ENCODE data around the gene RDH13. TPM values are rescaled to one million over a fixed set of nuclear protein-coding genes. Genes with fewer than 3 reads are reported as not detected.
"Not testable (repeated sequence)": the region's sequence is repeated elsewhere in the genome, so short reads cannot be mapped to it uniquely, and the experiment has no call there.

The RDH13 gene
- total RNA-seq, 1 donor from 2014 or later: 8.2 TPM

DNA sequence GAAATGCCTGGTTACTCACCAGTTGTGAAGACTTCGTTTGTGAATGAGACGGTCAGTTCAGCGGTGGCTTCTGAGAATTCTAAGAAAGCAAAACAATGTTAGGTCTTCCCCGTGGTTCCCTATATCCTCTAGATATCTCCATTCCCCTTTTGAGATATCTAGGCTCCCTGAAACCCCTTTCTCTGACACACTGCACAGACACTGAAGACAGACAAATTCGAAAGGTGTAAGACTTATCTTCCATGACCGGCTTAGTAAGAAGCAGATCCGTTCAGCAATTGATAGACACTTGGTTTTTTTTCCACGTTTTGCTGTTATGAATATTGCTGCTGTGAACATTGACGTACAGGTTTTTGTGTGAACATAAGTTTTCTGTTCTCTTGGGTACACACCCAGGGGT lies 44.3 kb downstream of the RDH13 start:
- no peak for DNase-seq (ENCODE audit: low spot score)

DNA sequence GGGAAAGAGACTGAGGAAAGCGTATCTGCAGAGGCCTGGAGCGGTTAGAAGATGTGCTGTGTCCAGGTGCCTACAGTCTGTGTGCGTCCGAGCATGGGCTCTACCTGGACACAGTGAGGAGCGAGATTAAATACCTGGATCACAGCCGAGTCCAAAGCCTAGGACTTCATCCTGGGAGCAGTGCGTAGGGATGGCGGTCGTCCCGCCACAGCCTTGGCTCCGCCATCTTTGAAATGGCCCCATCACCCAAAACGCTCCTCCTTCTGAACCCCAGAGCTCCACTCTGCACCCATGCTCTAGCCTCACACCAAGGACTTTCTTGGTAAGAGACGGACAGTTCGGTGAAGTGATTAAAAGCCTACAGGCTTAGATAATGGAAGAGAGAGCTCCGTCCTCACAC lies 44.7 kb downstream of the RDH13 start:
- DNase-seq (ENCODE audit: low spot score): no peak

DNA sequence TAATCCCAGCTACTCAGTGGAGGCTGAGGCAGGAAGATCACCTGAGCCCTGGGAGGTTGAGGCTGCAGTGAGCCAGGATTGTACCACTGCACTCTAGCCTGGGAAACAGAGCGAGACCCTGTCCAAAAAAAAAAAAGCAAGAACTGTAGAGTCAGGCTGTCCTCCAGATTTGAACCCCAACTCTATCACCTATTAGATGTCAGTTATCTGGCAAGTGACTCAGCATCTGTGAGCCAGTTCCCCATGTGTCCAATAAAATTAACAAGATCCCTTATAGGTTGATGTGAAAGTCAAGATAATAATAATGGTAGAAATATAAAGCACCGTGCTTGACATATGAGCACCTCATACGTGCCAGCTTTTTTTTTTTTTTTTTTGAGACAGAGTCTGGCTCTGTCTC lies 46.9 kb downstream of the RDH13 start:
- DNase-seq (ENCODE audit: low spot score): no peak

DNA sequence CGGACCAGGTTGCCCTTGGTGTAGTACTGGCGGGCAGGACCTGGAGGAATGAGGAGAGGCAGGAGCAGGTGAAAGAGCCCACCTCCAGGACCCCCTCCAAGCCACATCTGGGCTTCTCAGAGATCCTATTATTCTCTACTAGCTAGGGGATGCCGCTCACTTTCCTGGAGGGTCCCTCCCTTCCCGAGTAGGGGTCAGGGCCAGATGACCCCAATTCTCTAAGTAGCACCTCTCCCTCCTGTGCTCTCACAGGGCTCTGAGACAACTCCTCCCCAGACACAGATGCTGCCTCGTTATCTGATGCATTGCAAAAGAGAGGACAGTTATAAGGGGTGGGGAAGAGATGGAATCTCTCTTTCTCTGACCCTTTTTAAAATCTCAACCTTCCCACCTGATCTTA lies 47.8 kb downstream of the RDH13 start:
- DNase-seq (ENCODE audit: low spot score): no peak

DNA sequence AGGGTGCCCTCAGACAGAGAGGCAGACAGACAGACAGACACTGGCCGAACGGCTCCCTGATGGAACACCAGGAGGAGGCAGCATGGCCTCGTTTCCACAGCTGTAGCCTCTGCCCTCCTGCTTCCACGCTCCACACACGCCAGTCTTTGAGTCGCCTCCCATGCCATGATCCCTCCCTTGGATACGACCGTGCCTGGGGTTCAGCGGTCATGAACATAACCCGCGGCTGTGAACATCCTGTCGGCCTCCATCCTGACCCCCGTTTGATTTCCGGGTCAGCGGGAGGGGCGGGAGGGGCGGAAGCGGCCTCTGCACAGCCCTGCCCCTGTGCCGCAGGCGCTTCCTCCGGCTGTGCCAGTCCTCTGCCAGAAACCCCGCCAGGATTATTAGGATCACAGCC lies 48.2 kb downstream of the RDH13 start:
- DNase-seq (ENCODE audit: low spot score): no peak

DNA sequence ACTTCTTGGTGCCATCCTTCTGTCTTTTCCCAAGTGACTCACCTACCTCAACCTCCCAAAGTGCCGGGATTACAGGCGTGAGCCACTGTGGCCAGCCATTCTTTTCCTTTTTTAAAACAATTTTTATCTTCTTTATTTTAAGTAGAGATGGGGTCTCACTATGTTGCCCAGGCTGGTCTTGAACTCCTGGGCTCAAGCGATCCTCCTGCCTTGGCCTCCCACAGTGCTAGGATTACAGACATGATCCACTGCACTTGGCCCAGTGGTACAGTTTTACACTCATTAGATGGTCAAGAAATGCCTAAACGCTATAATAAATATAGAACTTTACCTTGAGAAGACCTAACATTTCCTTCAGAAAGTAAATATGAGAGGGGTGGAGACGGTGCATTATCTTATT lies 49.4 kb downstream of the RDH13 start:
- no peak for DNase-seq (ENCODE audit: low spot score)

DNA sequence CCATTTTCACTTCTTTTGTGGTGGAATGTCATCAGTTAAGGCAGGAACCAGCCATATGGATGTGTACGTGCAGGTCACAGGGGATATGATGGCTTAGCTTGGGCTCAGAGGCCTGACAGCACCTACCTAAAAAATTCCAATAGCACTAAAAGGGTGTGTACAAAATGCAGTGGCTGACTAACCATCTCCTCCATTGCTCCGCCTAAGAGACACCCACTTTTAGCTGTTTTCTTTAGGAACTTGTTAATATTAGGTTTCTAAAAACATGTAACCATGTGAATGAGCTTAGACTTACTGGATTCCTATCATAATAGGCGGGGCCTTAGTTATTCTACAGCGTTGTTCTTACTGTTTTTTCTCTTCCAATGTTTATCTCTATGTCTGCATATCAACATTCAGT lies 50.6 kb downstream of the RDH13 start:
- no peak for DNase-seq (ENCODE audit: low spot score)

DNA sequence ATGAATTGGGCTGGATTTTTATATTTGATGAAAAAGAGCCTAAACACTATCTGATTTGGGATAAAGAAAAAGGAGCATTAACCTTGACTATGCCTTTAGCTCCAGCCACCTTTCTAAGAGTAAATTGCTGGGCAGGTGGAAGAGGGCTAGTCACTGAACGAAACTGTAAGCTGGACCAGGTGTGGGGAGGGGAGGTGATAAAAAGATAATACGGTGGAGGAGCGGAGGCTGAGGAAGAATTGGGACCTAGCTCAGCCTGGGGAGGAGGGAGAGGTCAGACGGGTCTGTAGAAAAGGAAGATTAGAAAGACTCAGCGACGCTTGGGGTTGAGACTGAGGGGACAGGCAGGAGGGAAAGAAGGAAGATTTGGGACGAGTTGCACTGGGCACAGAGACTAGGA lies 52.4 kb downstream of the RDH13 start:
- DNase-seq (ENCODE audit: low spot score): not testable (repeated sequence)

DNA sequence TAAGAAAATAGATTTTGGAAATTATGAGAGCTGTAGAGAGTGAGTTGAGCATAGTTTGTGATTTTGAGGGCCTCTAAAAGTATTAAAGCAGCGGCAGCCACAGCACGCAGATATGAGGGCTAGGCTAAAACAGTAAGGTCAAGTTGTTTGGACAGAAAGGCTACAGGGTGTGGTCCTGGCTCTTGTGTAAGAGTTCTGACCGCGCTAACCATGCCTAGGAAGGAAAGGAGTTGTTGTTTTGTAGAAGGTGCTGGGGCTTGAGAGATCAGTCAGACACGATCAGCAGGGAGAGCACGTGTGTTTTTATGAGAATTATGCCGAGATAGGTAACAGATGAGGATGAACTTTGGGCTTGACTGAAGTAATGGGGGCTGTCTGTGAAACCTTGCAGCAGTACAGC lies 54.2 kb downstream of the RDH13 start:
- DNase-seq (ENCODE audit: low spot score): not testable (repeated sequence)

DNA sequence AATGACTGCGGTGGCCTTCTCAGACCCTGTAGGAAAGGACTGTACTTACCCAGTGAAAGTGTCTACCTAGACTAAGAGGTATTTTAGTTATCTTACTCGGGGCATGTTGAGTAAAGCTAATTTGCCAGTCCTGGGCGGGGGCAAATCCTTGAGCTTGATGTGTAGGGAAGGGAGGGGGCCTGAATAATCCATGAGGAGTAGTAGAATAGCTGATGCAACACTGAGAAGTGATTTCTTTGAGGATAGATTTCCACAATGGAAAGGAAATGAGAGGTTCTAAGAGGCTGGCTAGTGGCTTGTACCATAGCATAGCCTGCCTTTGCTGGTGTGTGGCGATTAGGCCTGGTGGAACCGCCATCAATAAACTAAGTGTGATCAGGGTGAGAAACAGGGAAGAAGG lies 54.8 kb downstream of the RDH13 start:
- not testable (repeated sequence) for DNase-seq (ENCODE audit: low spot score)

DNA sequence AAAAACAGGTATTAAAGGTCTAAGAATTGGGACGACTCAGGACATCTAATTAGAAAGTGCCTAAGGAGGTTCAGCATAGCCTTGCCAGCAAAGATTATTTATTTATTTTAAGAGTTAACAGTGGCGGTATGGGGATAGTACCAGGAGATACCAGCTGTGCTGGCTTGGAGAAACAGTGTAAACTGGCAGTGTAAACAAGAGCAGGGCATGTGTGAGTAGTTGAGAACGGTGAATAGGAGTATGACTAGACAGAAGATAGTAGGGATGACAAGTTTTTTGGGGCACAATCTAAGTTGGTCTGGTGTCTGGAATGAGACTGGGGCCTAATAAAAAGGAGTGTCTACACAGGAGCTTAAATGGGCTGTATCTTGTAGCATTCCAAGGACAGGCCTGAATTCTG lies 55.4 kb downstream of the RDH13 start:
- not testable (repeated sequence) for DNase-seq (ENCODE audit: low spot score)

DNA sequence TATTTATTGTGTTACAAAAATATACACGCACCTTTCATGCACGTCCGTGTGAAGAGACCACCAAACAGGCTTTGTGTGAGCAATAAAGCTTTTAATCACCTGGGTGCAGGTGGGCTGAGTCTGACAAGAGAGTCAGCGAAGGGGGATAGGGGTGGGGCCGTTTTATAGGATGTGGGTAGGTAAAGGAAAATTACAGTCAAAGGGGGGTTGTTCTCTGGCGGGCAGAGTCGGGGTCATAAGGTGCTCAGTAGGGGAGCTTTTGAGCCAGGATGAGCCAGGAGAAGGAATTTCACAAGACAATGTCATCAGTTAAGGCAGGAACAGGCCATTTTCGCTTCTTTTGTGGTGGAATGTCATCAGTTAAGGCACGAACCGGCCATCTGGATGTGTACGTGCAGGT lies 56.2 kb downstream of the RDH13 start:
- not testable (repeated sequence) for DNase-seq (ENCODE audit: low spot score)

DNA sequence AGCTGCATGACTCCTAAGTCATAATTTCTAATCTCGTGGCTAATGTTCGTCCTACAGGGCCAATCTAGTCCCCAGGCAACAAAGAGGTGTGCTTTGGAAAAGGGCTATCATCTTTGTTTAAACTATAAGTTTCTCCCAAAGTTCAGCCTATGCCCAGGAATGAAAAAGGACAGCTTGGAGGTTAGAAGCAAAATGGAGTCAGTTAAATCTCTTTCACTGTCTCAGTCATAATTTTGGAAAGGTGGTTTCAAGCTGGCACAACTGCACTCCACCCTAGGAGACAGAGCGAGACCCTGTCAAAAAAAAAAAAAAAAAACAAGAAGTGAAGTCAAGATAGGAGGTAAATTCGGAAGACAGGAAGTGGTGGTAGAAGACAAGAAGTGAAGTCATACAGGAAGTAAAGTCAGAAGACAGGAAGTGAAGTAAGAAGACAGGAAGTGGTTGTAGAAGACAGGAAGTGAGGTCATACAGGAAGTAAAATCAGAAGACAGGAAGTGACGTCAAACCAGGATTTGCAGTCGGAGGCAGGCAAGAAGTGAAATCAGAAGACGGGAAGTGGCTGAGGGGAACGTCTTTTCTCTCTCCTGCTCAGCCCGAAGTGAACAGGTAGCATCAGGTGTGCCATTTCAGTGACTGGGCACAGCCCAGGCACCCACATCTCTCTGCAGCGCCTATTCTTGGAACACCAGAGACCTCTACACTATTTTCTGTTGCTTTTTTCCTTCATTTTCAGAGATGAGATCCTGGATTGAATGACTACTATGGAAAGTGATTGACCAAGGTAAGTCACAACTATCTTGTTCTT lies 57.1 kb downstream of the RDH13 start:
- no peak for DNase-seq (ENCODE audit: low spot score)

DNA sequence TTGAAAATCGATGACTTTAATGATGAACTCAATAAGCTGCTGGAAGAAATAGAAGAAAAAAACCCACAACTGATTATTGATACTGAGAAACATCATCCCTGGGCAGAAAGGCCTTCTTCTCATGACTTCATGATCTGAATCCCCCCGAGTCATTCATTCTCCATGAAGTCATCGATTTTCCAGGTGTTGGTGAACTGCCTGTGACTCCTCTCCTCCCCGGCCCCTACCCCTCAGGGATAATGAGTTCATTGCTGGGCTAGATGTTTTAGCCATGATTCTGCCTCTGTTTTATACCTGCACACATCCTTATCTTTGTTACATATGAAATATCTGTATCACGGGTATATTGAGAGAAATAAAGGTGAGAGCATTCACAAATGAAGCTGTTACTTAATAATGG lies 62.2 kb downstream of the RDH13 start:
- DNase-seq (ENCODE audit: low spot score): no peak

DNA sequence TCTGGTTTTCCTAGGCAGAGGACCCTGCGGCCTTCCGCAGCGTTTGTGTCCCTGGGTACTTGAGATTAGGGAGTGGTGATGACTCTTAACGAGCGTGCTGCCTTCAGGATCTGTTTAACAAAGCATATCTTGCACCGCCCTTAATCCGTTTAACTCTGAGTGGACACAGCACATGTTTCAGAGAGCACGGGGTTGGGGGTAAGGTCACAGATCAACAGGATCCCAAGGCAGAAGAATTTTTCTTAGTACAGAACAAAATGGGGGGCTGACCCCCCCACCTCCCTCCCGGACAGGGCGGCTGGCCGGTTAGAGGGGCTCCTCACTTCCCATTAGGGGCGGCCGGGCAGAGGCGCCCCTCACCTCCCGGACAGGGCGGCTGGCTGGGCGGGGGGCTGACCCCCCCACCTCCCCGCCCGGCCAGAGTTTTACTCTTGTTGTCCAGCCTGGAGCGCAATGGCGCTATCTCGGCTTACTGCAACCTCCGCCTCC lies 64.2 kb downstream of the RDH13 start:
- not testable (repeated sequence) for DNase-seq (ENCODE audit: low spot score)

DNA sequence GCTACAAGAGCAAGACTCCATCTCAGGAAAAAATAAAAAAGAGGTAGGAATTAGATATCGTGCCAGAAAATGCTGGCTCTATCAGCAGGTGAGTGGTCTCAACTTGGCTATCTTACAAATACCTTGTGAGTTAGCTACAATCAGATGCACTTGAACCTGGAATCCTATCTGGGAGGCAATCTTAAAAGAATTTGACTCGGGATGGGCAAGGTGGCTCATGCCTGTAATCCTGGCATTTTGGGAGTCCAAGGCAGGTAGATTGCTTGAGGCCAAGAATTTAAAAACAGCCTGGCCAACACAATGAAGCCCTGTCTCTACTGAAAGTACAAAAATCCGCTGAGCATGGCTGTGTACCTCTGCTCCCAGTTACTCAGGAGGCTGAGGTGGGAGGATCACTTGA lies 67.4 kb downstream of the RDH13 start:
- DNase-seq (ENCODE audit: low spot score): no peak

Other genes starting within 250 kb of the RDH13 start
- not detected for gene KIR3DL1, start 246.7 kb downstream of the RDH13 start, total RNA-seq
- not detected for gene KIR2DS4, start 230.5 kb downstream of the RDH13 start, total RNA-seq
- not detected for gene KIR3DL2, start 212.7 kb downstream of the RDH13 start, total RNA-seq
- gene FCAR, start 188.9 kb downstream of the RDH13 start, total RNA-seq: 16.3 TPM
- 0.51 TPM for gene NCR1, start 157.0 kb downstream of the RDH13 start, total RNA-seq
- gene NLRP7, start 115.6 kb downstream of the RDH13 start, total RNA-seq: not detected
- 0.55 TPM for gene NLRP2, start 96.8 kb downstream of the RDH13 start, total RNA-seq
- 0.19 TPM for gene GP6, start 24.9 kb downstream of the RDH13 start, total RNA-seq
- gene EPS8L1, start 12.7 kb upstream of the RDH13 start, total RNA-seq: 0.58 TPM
- gene PPP1R12C, start 54.5 kb upstream of the RDH13 start, total RNA-seq: 130 TPM
- gene TNNT1, start 86.1 kb upstream of the RDH13 start, total RNA-seq: not detected
- gene TNNI3, start 94.6 kb upstream of the RDH13 start, total RNA-seq: not detected
- gene DNAAF3, start 103.5 kb upstream of the RDH13 start, total RNA-seq: 0.48 TPM
- not detected for gene SYT5, start 117.1 kb upstream of the RDH13 start, total RNA-seq
- gene PTPRH, start 146.4 kb upstream of the RDH13 start, total RNA-seq: 1.00 TPM
- 1.6 TPM for gene TMEM86B, start 165.6 kb upstream of the RDH13 start, total RNA-seq
- gene PPP6R1, start 195.9 kb upstream of the RDH13 start, total RNA-seq: 49.4 TPM
- 20.2 TPM for gene HSPBP1, start 217.0 kb upstream of the RDH13 start, total RNA-seq
- 1.2 TPM for gene BRSK1, start 220.8 kb upstream of the RDH13 start, total RNA-seq

Data from mesenteric fat pad (tissue), 1 donor.